NB4 (cell line): ENCODE results near the gene TOP1.

Experiments
- DNase-seq: peaks from one replicate; pipeline ENCODE4 v3.0.0; 2010; ENCODE audit warnings: low read depth
- H3K4me3 ChIP-seq: one replicate; pipeline ENCODE4 v1.5.1; 2011; ENCODE audit warnings: mild to moderate bottlenecking, low read depth, low read length, moderate library complexity
- CTCF ChIP-seq: IDR thresholded peaks from one replicate; pipeline ENCODE4 v1.5.1; 2012; ENCODE audit warnings: low read depth, low read length
- MAX ChIP-seq: IDR thresholded peaks from 2 replicates; pipeline ENCODE4 v1.6.1; 2011; ENCODE audit warnings: low read depth, low read length
- MYC ChIP-seq: IDR thresholded peaks from 2 replicates; pipeline ENCODE4 v1.6.1; 2011; ENCODE audit warnings: low read depth, low read length
- POLR2A ChIP-seq: IDR thresholded peaks from 2 replicates; pipeline ENCODE4 v1.6.1; 2011; ENCODE audit warnings: mild to moderate bottlenecking; ENCODE audit not compliant: insufficient read length; ENCODE audit errors: extremely low read depth

Gene TOP1

GRCh38 chr20:41054070-41054846 is 25.6 kb downstream of the TOP1 start:
- no peak for TF ChIP-seq POLR2A
- no peak for TF ChIP-seq MAX
- TF ChIP-seq MYC, result no peak
- TF ChIP-seq CTCF, result no peak
- H3K4me3 ChIP-seq, result no peak overlapping the region
- no peak for DNase-seq

GRCh38 chr20:41054847-41055230 is 26.2 kb downstream of the TOP1 start:
- TF ChIP-seq MYC, result no peak
- TF ChIP-seq MAX, result no peak
- TF ChIP-seq CTCF, result no peak
- TF ChIP-seq POLR2A, result no peak
- no peak for DNase-seq
- no peak overlapping the region for H3K4me3 ChIP-seq

- H3K4me3 ChIP-seq, result no peak overlapping the region
- no peak for DNase-seq
- TF ChIP-seq POLR2A, result no peak
- no peak for TF ChIP-seq MYC
- no peak for TF ChIP-seq CTCF
- no peak for TF ChIP-seq MAX
Observed at GRCh38 chr20:41055679-41056078, 27.1 kb downstream of the TOP1 start.

GRCh38 chr20:41057999-41058673 is 29.5 kb downstream of the TOP1 start:
- no peak for TF ChIP-seq CTCF
- no peak for TF ChIP-seq MYC
- DNase-seq, result peak; percentile 29

GRCh38 chr20:41058674-41059635 is 30.3 kb downstream of the TOP1 start:
- TF ChIP-seq CTCF (no peak), MYC (no peak), POLR2A (no peak), MAX (no peak)
- DNase-seq, result no peak
- no peak overlapping the region for H3K4me3 ChIP-seq

More at GRCh38 chr20:41057999-41058673, 29.5 kb downstream of the TOP1 start:
- H3K4me3 ChIP-seq, result no peak overlapping the region
